Breast epithelium (tissue), 4 donors: ENCODE data around the gene SRRM2. TPM values are rescaled to one million over a fixed set of nuclear protein-coding genes. Genes with fewer than 3 reads are reported as not detected.
A peak's percentile ranks its signal among the peaks of the same experiment; 100 is the strongest.

Experiments used
- DNase-seq, 2 donors: peaks; one replicate each; pipeline ENCODE4 v3.0.0-alpha.2; 2019; ENCODE audit warnings: low spot score in 2 of 2
- H3K27ac ChIP-seq, 2 donors: fragments of 200-600 bp; sonication (generic) in 1 of 2; one replicate each; pipeline ENCODE4 v1.5.1; 2016 to 2019; ENCODE audit warnings: mild to moderate bottlenecking in 1 of 2
- H3K27me3 ChIP-seq, 2 donors: fragments of 200-600 bp; sonication (generic) in 1 of 2; one replicate each; pipeline versions ENCODE4 v1.5.1 to v1.6.0; 2017 to 2019; ENCODE audit warnings: control low read depth in 1 of 2, mild to moderate bottlenecking in 1 of 2
- H3K36me3 ChIP-seq: fragments of 200-600 bp; one replicate; pipeline ENCODE4 v1.5.1; 2019
- H3K4me1 ChIP-seq, 2 donors: fragments of 200-600 bp; sonication (generic); one replicate each; pipeline ENCODE4 v1.5.1; 2016 to 2019; ENCODE audit warnings: control low read depth in 1 of 2
- H3K4me3 ChIP-seq, 3 donors: fragments of 200-600 bp; sonication (generic); 1 replicate in 2 of 3; 2 replicates in 1 of 3; pipeline ENCODE4 v1.5.1; 2016 to 2019; ENCODE audit warnings: mild to moderate bottlenecking in 3 of 3, moderate library complexity in 2 of 3
- H3K9me3 ChIP-seq, 2 donors: fragments of 200-600 bp; sonication (generic) in 1 of 2; one replicate each; pipeline ENCODE4 v1.5.1; 2016 to 2019; ENCODE audit warnings: control low read depth in 1 of 2
- CTCF ChIP-seq, 3 donors: fragments of 450-650 bp; IDR thresholded peaks; one replicate each; pipeline ENCODE4 v1.5.1; 2016 to 2017; ENCODE audit warnings: antibody characterized with exemption in 3 of 3, mild to moderate bottlenecking in 3 of 3, moderate library complexity in 3 of 3
- POLR2A ChIP-seq: fragments of 450-650 bp; IDR thresholded peaks from one replicate; pipeline ENCODE4 v1.6.1; 2016; ENCODE audit warnings: antibody characterized with exemption, mild to moderate bottlenecking, moderate library complexity
- POLR2AphosphoS5 ChIP-seq, 3 donors: sonication (generic); formaldehyde crosslinking; IDR thresholded peaks; one replicate each; pipeline ENCODE4 v1.6.1; 2017; ENCODE audit warnings: antibody characterized with exemption in 3 of 3
- intact Hi-C: fragments of 100-400 bp; cut with DNase I; formaldehyde crosslinking; loops from one replicate; pipeline ENCODE4 v1.15.1; 2023; ENCODE audit warnings: low total_unique reads
- total RNA-seq, 3 donors: library from RNA; depleted of rRNA; stranded (reverse); fragments of >200 nt; gene quantifications; one replicate each; pipeline ENCODE4 v1.1.0, GENCODE V29; 2016

Gene SRRM2
- total RNA-seq, 3 donors from 2014 or later: 229 to 416 (median 388) TPM

- TF ChIP-seq POLR2A (no peak), CTCF (IDR thresholded peaks at IDR 0.05) (no peak), POLR2AphosphoS5 (IDR thresholded peaks at IDR 0.05) (no peak)
Observed at GRCh38 chr16:2811703-2812471, 59.4 kb downstream of the SRRM2 start.

GRCh38 chr16:2813771-2814221, 61.4 kb downstream of the SRRM2 start:
- peak in 1 of 2 donors; percentile 43 for DNase-seq
- Histone ChIP-seq H3K36me3 (no peaks in the 10 kb centered on the region), H3K4me1 (peaks cover 6 to 9% of the 10 kb centered on the region in 2 donors), H3K4me3 (no peak overlapping the region), H3K27me3 (peaks cover 0 to 3% of the 10 kb centered on the region in 2 donors), H3K9me3 (no peaks in the 10 kb centered on the region), H3K27ac (no peak overlapping the region)
- TF ChIP-seq POLR2AphosphoS5 (IDR thresholded peaks at IDR 0.05) (no peak), POLR2A (no peak), CTCF (IDR thresholded peaks at IDR 0.05) (no peak)
- intact Hi-C loops: no loop called here

More at GRCh38 chr16:2811703-2812471, 59.4 kb downstream of the SRRM2 start:
- Histone ChIP-seq H3K27ac (peak overlapping the region; percentile 17 to 32), H3K27me3 (peaks cover 0 to 3% of the 10 kb centered on the region in 2 donors), H3K4me3 (no peak overlapping the region), H3K9me3 (no peaks in the 10 kb centered on the region), H3K4me1 (peaks cover 6 to 9% of the 10 kb centered on the region in 2 donors), H3K36me3 (no peaks in the 10 kb centered on the region)
- peak; percentile 43 to 51 for DNase-seq
- intact Hi-C loops: no loop called here

GRCh38 chr16:2814551-2815298, 62.3 kb downstream of the SRRM2 start:
- intact Hi-C loops: no loop called here
- H3K9me3 ChIP-seq: no peaks in the 10 kb centered on the region
- no peak overlapping the region for H3K27ac ChIP-seq
- no peak overlapping the region for H3K4me3 ChIP-seq
- DNase-seq: peak in 1 of 2 donors; percentile 41
- no peak for TF ChIP-seq CTCF (IDR thresholded peaks at IDR 0.05)
- TF ChIP-seq POLR2AphosphoS5 (IDR thresholded peaks at IDR 0.05): no peak
- TF ChIP-seq POLR2A: no peak
- H3K27me3 ChIP-seq: peaks cover 0 to 3% of the 10 kb centered on the region in 2 donors
- no peaks in the 10 kb centered on the region for H3K36me3 ChIP-seq
- peaks cover 6 to 9% of the 10 kb centered on the region in 2 donors for H3K4me1 ChIP-seq

GRCh38 chr16:2815299-2815771, 62.9 kb downstream of the SRRM2 start:
- H3K27me3 ChIP-seq: peaks cover 0 to 3% of the 10 kb centered on the region in 2 donors
- intact Hi-C loops: no loop called here

More at GRCh38 chr16:2815299-2815771, 62.9 kb downstream of the SRRM2 start:
- H3K4me3 ChIP-seq: no peak overlapping the region
- H3K27ac ChIP-seq: no peak overlapping the region
- TF ChIP-seq POLR2AphosphoS5 (IDR thresholded peaks at IDR 0.05) (no peak), CTCF (IDR thresholded peaks at IDR 0.05) (no peak), POLR2A (no peak)
- H3K9me3 ChIP-seq: no peaks in the 10 kb centered on the region
- H3K4me1 ChIP-seq: peaks cover 6 to 9% of the 10 kb centered on the region in 2 donors
- peak in 1 of 2 donors; percentile 43 for DNase-seq
- H3K36me3 ChIP-seq: no peaks in the 10 kb centered on the region
